ENCODE data around the gene ARHGAP21. TPM values are rescaled to one million over a fixed set of nuclear protein-coding genes. Genes with fewer than 3 reads are reported as not detected.

Gene ARHGAP21
- polyA plus RNA-seq, 2 of the 4 experiments (the other 2 are of a cell fraction) = 30.5 to 84.4 TPM

GRCh38 chr10:24711465-24711864 is 12.2 kb downstream of the ARHGAP21 start:
- Histone ChIP-seq H3K27ac (no peak overlapping the region), H3K4me1 (peaks cover 57% of the 10 kb centered on the region), H3K4me3 (no peak overlapping the region), H3K9me3 (no peaks in the 10 kb centered on the region), H3K4me2 (no peak overlapping the region)
- TF ChIP-seq GATA3 (IDR thresholded peaks at IDR 0.05; ENCODE audit: borderline replicate concordance) (no peak), ZNF302 (CRISPR knock-in tag; IDR thresholded peaks at IDR 0.05) (no peak), TFCP2L1 (CRISPR knock-in tag; IDR thresholded peaks at IDR 0.05) (no peak), ZFP36 (IDR thresholded peaks at IDR 0.05; ENCODE audit: borderline replicate concordance, partially characterized antibody) (no peak), KDM1A (IDR thresholded peaks at IDR 0.05; ENCODE audit: low read depth) (no peak), SREBF2 (IDR thresholded peaks at IDR 0.05) (no peak), RFX5 (IDR thresholded peaks at IDR 0.05) (no peak), FOXS1 (CRISPR knock-in tag; IDR thresholded peaks at IDR 0.05) (no peak), RARB (CRISPR knock-in tag; IDR thresholded peaks at IDR 0.05) (no peak), HOXA7 (CRISPR knock-in tag; IDR thresholded peaks at IDR 0.05) (no peak), EHMT2 (IDR thresholded peaks at IDR 0.05; ENCODE audit: low read depth) (no peak), ZSCAN20 (CRISPR knock-in tag; IDR thresholded peaks at IDR 0.05) (no peak)
- TF ChIP-seq, protein P1, sequence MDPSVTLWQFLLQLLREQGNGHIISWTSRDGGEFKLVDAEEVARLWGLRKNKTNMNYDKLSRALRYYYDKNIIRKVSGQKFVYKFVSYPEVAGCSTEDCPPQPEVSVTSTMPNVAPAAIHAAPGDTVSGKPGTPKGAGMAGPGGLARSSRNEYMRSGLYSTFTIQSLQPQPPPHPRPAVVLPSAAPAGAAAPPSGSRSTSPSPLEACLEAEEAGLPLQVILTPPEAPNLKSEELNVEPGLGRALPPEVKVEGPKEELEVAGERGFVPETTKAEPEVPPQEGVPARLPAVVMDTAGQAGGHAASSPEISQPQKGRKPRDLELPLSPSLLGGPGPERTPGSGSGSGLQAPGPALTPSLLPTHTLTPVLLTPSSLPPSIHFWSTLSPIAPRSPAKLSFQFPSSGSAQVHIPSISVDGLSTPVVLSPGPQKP (IDR thresholded peaks at IDR 0.05; ENCODE audit: low read depth, low read length) = no peak
- no peak for DNase-seq (ENCODE audit: low read depth in 1 of 2, low spot score in 1 of 2)
- no peak for ATAC-seq
- 81% methylated on average over 2 of the region's 2 CpGs for WGBS (ENCODE audit: missing lambda C conversion rate)
- ChIA-PET CTCF (no interaction called here), POLR2A (no interaction called here)
- no peak for FAIRE-seq

GRCh38 chr10:24708081-24708480 is 15.6 kb downstream of the ARHGAP21 start:
- Histone ChIP-seq H3K4me1 (peaks cover 48% of the 10 kb centered on the region), H3K4me3 (no peak overlapping the region), H3K4me2 (peak overlapping the region; percentile 66), H3K27ac (peak overlapping the region in 1 of 2 experiments; percentile 51; a peak in 1 of 6 replicates), H3K9me3 (no peaks in the 10 kb centered on the region)
- WGBS (ENCODE audit: missing lambda C conversion rate) = 89% methylated on average over 3 of the region's 3 CpGs
- TF ChIP-seq TP53 (CRISPR knock-in tag; IDR thresholded peaks at IDR 0.05) (no peak), CBX8 (IDR thresholded peaks at IDR 0.05) (no peak), HES2 (IDR thresholded peaks at IDR 0.05) (no peak), NPAS2 (CRISPR knock-in tag; IDR thresholded peaks at IDR 0.05; ENCODE audit: borderline replicate concordance) (no peak), HMGXB4 (CRISPR knock-in tag; IDR thresholded peaks at IDR 0.05; ENCODE audit: borderline replicate concordance) (no peak), POLR2AphosphoS2 (conservative IDR thresholded peaks at IDR 0.05; ENCODE audit: low read length) (no peak), RAD21 (conservative IDR thresholded peaks at IDR 0.05 in 1 of 2, IDR thresholded peaks at IDR 0.05 in 1 of 2) (no peak), HOXB5 (CRISPR knock-in tag; IDR thresholded peaks at IDR 0.05) (no peak), ESRRA (IDR thresholded peaks at IDR 0.05; ENCODE audit: borderline replicate concordance, low read length) (no peak), FOXS1 (CRISPR knock-in tag; IDR thresholded peaks at IDR 0.05) (no peak), EHMT2 (IDR thresholded peaks at IDR 0.05; ENCODE audit: low read depth) (no peak), HOXA7 (CRISPR knock-in tag; IDR thresholded peaks at IDR 0.05) (no peak), CTCF (IDR thresholded peaks at IDR 0.05) (no peak), HOXB13 (CRISPR knock-in tag; IDR thresholded peaks at IDR 0.05; ENCODE audit: low read depth) (no peak), ZC3H11A (IDR thresholded peaks at IDR 0.05) (no peak), CHD2 (IDR thresholded peaks at IDR 0.05; ENCODE audit: low read length, partially characterized antibody) (no peak), SMC3 (IDR thresholded peaks at IDR 0.05) (no peak)
- TF ChIP-seq, protein P2, sequence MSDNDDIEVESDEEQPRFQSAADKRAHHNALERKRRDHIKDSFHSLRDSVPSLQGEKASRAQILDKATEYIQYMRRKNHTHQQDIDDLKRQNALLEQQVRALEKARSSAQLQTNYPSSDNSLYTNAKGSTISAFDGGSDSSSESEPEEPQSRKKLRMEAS (IDR thresholded peaks at IDR 0.05) = no peak
- CTCF ChIA-PET = interaction anchor here (0.7 to 1.5 kb wide), 3 partner anchors 10 to 237 kb away, joined by 3 read pairs; no protein-coding TSS in a partner anchor
- ATAC-seq = no peak
- FAIRE-seq = no peak
- no peak for DNase-seq (ENCODE audit: low read depth in 1 of 2, low spot score in 1 of 2)
- POLR2A ChIA-PET = no interaction called here

All from A549 (cell line).